GM21515 (cell line): ENCODE data around the gene CDC16.
"Not testable (repeated sequence)": the region's sequence is repeated elsewhere in the genome, so short reads cannot be mapped to it uniquely, and the experiment has no call there.

ENCODE experiments used
- ATAC-seq: cut with Tn5 transposase; IDR thresholded peaks from one replicate; pipeline ENCODE4 v1.9.1; 2021; ENCODE audit not compliant: unreplicated experiment

CDC16 gene

DNA sequence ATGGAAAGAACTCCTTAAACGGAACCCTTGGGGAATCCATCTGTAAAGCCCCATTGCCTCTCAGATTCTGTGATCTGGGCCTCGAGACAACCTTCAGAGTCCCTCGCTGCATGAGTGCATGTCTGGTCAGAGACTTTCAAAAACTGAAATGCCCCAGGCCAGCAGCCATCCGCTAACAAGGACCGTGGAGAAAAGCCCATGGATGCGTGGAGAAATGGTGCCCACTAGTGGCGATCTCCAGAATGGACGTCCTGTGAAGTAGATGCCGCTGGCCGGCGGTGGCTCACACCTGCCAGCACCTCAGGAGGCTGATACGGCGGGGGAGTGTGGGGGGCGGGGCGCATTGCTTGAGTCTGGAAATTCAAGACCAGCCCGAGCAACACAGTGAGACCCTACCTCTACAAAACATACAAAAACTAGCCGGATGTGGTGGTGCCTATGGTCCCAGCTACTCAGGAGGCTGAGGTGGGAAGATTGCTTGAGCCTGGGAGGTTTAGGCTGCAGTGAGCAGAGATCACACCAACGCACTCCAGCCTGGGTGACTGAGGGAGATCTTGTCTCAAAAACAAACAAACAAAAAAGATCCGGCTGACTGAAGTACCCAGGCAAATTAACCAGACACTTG, 7.9 kb upstream of the CDC16 start:
- ATAC-seq: peak; percentile 65

DNA sequence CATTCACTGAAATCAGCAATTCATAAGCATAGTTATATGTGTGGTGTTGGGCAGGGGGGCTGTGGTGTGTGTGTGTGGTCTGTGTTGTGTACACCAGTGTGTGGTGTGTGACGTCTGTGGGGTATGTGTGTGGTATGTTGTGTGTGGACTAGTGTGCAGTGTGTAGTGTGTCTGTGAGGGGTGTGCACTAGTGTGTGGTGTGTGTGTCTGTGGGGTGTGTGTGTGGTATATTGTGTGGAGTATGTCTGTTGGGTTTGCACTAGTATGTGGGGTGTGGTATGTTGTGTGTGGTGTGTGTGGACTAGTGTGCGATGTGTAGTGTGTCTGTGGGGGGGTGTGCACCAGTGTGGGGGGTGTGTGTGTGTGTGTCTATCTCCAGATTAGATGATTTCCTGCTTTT, 7.2 kb upstream of the CDC16 start:
- no peak for ATAC-seq

DNA sequence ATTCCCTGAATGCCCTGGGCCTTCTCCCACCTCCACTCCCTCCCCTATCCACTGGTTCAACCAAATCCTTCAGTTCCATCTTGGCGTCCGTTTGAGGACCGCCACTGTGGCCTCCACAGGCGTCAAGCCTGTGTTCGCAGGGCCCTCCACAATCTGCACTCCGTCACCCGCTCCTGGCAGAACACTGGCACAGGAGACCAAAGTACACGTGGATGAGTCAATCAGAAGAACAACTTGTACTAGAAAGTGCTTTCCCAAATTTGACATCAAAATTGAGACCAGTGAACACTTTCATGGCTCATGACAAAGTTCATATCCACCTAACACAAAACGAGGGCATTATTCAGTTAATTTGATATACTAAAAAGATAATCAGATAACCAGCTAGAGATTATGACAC, 6.5 kb upstream of the CDC16 start:
- ATAC-seq: no peak

DNA sequence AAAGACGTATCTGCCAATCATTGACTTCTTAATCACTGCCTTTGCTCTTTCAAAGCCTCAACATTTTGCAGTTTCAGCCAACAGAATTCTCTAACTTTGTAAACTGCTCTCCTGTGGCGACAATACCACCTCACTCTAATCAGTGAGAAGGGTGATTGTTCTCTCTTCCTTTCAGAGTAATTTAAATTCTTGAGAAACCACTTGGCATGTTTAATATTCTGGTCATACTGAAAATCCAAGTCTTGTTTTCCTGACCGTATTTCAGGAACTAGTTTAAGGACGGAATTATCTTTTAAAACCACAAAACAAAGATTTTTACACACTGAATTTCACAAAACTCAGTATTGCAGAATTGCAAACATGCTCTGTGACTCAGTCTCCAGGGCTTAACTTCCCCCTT, 5.2 kb upstream of the CDC16 start:
- ATAC-seq: no peak

DNA sequence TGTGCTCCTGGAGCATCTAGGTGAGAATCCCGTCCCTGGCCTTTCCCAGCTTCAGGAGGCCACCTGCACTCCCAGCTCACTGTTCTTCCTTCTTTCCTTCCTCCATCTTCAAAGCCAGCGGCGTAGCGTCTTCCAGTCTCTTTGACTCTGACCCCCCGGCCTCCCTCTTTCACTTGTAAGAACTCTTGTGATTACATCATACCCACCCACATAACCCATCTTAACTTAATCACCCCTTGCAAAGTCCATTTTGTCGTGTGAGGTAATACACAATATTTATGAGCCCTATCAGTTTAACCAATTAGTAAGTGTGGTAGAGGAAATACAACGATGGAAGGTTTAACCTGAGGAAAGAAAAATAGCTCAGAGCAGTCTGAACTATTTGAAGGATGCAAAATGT, 4.6 kb upstream of the CDC16 start:
- no peak for ATAC-seq

DNA sequence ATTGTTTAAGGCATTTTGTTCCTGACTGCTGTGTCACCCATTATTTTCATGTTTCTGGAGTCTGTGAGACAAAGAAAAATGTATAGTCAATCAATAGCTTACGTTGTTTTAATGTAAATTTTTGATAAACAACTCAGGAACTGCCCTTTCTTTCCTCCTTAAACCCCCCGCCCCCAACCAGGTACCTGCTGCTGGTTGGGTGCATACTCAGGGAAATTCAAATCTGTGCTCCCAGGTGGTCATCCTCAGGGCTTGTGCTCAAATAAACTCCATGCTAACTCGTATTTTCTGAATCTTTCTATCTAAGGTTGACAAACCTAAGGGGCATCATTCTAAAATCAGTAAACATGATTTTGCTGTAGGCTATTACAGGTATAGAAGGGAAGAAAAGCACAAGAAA, 4.1 kb upstream of the CDC16 start:
- ATAC-seq: no peak

DNA sequence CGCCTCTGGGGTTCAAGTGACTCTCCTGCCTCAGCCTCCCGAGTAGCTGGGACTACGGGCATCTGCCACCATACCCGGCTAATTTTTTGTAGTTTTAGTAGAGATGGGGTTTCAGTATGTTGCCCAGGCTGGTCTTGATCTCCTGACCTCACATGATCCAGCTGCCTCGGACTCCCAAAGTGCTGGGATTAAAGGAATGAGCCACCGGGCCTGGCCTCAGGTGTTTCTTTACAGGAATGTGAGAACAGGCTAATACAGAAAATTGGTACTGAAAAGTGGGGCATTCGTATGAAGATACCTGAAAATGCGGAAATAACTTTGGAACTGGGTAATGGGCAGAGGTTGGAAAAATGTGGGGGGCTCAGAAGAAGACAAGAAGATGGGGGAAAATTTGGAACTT, 2.8 kb upstream of the CDC16 start:
- ATAC-seq: no peak

DNA sequence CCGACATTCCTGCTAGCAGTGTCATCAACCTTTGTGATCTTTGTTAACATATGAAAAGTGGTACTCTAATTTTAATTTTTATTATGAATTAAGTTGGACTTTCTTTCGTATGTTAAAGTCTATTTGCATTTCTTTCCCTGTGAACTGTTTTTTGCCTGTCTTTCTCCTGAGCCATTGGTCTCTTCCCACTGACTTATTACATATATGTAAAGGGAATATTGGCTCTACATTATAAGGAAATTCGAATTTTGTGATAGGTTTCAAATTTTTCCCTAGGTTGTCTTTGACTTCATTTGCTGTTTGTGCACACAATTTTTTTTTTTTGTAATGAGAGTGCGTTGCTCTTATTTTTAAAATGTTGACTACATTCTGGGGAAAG, 442 bp upstream of the CDC16 start:
- ATAC-seq: no peak

DNA sequence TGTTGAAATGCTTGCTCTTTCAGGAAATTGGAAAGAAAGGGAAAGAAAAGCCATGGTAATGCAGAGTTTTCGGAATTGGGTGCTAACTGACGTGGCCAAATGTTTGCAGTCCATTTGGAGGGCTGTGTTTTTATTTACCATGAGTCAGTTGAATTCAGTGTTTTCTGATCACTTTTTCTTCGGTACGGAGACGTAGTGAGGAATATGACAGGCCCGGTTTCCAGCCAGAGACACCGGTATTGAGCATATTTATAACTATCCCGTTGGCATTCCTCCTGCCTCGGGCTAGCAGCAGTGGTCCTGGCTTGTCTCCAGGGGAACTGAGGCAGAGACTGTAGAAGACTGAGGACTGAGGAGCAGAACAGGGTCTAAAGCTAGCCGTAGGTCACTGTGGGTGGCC, 1.0 kb downstream of the CDC16 start:
- ATAC-seq: no peak

DNA sequence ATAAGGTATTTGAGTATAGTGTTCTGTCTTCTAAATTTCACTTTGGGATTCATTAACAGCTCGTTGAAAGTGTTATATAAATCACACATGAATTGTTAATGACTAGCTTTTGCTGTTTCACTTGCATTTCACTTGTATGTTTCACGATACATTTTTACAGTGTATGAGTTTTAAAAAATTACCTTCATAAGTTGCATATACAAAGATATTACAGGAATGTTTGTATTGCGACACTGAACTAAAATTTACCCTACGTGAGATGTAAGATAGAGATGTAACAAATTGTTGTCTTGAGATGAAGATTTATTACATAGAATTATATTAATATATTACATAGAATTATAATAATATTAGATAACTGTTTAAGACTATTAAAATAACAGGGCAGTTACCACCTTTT, 1.5 kb downstream of the CDC16 start:
- ATAC-seq: no peak

DNA sequence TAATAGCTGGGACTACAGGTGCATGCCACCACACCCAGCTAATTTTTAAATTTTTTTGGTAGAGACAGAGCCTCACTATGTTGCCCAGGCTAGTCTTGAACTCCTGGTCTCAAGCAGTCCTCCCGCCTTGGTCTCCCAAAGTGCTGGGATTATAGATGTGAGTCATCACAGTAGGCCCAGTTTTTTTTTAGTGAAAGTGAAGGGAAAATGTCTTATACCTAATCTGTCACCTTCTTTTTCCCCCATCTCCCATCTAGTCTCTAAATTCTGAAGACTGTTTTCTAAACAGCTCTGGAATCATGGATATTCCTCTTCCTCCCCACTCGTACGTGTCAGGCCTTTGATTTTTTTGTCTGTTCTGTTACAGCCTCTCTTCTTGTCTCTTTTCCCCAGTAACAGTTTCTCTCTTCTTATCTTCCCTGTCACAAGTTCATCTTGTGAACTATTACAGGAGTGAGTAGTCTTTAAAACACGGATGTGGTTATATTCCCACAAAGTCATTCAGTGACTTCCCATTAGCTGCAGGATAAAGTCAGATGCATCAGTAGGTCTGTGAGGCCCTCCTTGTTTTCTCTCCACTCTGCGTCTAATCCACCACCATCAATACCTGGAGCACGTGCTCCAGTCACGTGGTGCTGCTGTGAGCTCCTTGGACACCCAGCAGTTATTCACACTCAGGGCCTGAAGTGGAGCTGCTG, 2.9 kb downstream of the CDC16 start:
- ATAC-seq: no peak

DNA sequence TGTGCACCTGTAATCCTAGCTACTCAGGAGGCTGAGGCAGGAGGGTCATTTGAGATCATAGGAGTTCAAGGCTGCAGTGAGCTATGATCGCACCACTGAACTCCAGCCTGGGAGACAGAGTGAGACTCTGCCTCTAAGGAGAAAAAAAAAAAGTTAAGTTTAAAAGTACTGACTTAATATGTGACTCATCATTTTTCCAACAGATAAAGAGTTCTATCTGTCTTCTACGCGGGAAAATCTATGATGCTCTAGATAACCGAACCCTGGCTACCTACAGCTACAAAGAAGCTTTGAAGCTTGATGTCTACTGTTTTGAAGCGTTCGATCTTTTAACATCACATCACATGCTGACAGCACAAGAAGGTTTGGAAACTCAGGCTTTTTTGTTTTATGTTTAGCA, 7.2 kb downstream of the CDC16 start:
- no peak for ATAC-seq

DNA sequence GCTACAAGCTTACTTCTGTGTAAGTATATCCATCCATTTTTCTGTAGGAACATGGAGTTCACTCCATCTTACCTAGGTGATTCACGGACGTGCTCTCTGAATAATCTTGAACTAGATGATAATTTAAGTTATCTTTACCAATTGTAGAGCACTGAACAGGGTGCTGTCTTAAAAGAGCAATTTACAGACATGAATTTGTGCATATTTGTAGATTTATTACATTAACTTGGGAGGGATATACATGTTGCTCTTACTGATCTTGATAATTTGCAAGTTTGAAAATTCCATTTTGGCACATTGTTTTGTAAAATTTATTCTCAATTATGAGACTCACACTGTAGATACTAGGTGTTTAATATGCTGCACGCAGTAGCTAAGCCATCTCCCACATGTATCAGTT, 9.3 kb downstream of the CDC16 start:
- no peak for ATAC-seq

DNA sequence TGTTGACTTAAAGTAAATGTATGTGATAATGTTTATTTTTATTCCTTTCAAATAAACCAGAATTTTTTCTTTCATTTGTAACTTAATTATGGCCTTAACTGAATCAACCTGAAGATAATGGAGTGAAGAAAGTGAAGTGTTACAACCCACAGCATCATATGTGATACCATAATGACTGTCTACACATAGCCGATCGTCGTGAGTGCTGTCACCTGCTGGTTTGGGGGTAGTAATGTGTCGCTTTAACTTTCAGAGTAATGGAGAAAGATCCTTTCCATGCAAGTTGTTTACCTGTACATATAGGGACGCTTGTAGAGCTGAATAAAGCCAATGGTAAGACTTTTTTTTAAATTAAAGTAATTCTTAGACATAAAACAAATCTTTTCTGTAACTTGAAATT, 9.9 kb downstream of the CDC16 start:
- ATAC-seq: no peak

DNA sequence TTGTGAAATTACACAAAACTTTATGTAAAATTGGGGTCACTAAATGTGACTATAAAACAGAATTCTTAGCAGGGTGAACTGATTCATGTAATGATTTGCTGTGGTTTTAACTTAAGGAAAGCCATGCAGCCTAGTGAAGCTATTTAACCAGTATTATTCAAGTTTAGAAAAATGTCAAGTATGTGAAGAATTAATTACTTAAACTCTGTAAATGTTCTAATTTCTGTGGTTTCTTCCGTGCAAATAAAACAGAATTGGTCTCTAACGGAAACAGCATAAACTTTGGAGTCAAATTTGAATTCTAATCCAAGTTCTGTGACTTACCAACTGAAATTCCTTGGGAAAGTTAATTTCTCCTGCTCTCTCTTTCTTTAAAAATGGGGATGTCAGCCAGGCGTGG, 13.3 kb downstream of the CDC16 start:
- ATAC-seq: no peak

DNA sequence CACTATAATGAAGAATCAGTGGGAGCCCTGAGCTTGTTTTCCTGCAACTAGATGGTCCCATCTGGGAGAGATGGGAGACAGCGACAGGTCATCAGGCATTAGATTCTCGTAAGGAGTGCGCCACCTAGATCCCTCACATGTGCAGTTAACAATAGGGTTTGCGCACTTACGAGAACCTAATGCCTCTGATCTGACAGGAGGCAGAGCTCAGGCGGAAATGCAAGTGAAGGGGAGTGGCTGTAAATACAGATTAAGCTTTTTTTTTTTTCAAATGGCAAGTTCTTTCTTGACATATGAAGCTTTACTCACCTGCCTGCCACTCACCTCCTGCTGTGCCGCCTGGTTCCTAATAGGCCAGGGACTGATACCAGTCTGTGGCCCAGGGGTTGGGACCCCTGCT, 14.4 kb downstream of the CDC16 start:
- no peak for ATAC-seq

DNA sequence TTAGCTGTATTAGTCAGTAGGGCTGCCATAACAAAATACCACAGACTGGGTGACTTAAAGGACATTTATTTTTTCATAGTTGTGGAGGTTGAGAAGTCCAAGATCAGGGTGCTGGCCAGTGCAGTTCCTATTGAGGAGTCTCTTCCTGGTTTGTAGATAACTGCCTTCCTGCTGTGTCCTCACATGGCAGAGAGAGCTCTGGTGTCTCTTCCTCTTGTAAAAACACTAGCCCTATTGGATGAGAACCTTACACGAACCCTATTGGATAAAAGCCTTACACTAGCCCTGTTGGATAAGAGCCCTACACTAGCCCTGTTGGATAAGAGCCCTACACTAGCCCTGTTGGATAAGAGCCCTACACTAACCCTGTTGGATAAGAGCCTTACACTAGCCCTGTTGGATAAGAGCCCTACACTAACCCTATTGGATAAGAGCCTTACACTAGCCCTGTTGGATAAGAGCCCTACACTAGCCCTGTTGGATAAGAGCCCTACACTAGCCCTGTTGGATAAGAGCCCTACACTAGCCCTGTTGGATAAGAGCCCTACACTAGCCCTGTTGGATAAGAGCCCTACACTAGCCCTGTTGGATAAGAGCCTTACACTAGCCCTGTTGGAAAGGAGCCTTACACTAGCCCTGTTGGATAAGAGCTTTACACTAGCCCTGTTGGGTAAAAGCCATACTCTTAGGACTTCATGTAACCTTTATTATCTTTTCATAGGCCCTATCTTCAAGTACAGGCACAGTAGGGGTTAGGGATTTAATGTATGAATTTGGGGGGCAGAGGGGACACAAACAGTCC, 17.1 kb downstream of the CDC16 start:
- not testable (repeated sequence) for ATAC-seq

DNA sequence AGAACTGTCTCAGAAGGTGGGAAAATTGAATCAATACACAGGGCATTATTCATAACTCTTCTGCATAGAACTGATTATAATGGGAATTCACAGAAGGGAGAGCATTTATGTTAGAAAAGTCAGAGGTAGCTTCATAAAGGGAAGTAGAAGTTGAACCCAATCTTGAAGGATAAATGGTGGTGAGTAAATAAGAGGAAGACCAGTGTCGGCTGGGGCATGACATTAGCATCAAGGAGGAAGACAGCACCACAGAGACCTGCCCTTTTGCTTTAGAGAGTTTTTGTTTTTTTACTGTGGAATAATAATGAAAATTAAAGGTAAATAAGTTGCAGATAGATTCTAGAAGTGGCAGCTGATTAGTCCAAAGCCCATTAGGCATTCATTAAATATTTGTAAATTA, 21.9 kb downstream of the CDC16 start:
- no peak for ATAC-seq

DNA sequence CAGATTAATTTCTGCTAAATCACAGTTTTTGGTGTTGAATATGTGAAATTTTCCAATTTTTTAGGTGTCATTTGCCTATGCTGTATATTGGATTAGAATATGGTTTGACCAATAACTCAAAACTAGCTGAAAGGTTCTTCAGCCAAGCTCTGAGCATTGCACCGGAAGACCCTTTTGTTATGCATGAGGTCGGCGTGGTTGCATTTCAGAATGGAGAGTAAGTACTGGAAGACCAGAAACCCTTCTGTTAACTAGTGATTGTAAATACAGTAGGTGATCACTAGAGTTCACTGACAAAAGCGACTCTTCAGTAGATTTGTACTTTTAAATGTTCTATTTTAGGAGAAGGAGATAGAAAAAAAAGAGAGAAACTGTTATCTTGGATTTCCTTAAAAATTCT, 22.3 kb downstream of the CDC16 start:
- ATAC-seq: no peak

DNA sequence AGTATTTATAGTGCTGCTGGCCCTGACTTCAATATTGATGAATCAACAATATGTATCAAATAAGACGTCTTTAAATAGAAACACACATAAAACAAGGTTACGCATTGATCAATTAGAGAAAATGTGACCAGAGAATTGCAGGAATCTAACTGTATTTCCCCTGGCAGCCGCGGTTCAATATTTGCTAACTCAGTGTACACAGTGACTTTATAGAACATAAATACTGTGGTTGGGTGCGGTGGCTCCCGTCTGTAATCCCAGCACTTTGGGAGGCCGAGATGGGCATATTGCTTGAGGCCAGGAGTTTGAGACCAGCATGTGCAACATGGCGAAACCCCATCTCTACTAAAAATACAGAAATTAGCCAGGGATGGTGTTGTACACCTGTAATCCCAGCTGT, 23.9 kb downstream of the CDC16 start:
- no peak for ATAC-seq

DNA sequence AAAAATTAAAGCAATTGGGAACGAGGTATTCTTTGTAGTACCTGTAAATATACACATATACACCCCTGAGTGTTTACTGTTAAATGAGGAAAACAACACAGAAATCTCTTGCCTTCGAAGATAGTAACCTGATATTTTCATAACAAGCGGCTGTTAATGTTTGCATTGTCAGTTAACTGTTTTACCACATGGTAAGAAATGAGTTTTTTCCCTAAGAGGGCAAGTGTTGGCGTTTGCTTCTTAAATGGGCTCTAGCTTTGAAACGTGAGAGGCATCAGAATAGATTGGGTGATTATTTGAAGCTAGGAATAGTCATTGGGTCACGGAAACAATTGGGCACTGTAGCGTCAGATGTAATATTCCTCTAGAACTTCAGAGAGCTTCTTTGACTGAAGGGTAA, 24.7 kb downstream of the CDC16 start:
- ATAC-seq: no peak

DNA sequence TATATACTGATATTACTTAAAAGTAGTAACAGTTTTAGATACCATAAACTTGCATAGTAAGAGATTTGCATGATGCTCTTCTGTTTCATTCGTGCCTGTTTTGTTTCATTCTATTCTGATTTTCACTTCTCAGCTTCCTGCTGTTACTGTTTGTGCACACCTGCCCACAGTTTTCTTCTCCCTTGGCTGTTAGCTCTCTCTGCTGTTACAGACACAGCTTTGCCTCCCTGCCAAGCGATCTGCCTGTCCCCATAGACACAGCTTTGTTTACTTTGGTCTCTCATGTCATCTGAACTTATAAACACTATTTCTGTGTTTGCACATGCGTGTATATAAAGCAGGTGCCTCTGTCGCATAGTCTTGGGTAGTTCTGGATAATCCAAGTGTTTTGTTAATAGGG, 25.3 kb downstream of the CDC16 start:
- peak; percentile 58 for ATAC-seq
